NCI-H524 (cell line): Measurements from ENCODE around the gene SLC8A1.

Experiments
- DNase-seq, 2 experiments: peaks; one replicate each; lab custom pipeline; 2025; lab: John Stamatoyannopoulos, UW

Gene SLC8A1

GRCh38 chr2:40310303-40310702 is 141.6 kb downstream of the SLC8A1 start:
- no peak for DNase-seq

DNA sequence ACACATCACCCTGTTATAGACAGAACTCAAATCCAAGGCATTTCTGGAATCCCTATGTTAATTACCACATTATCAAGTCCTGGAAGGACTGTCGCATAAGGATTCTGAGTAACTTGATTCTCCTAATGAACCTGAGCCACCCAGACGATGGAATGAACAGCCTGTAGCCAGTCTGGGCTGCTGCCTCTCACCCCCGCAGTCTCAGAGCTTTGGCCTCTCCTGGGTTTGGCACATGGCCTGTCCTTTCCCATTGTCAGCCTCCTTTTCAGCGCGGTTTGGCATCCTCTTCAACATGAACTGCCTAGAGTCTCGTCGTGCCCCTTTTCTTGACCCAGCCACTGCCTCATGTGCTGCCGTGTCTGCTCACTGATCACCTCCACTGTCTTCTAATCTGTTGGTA is 147.6 kb downstream of the SLC8A1 start:
- DNase-seq = no peak

- no peak for DNase-seq
Observed at GRCh38 chr2:40303746-40304145, 148.1 kb downstream of the SLC8A1 start.

DNA sequence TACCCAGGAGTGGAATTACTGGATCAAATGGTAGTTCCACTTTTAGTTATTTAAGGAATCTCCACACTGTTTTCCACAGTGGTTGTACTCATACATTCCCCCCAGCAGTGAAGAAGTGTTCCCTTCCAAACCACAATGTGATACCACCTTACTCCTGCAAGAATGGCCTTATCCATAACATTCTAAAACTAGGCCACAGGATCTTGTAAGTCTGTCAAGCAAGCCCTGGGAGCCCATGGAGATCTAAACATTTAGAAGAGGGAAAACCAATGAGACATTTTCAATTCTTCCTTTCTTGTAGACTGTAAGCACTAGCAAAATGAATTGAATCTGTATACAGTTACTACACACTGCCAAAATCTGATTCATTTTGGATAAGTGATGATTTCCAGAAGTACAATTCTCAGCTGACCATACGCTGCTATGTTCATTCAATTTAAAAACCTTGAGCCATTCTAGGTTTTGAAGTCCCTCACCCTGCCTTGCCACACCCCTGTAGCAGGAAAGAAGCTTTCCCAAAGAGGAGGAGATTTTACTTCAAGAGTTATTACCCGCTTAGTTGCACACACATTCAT is 149.1 kb downstream of the SLC8A1 start:
- DNase-seq = no peak

GRCh38 chr2:40300391-40300790 is 151.5 kb downstream of the SLC8A1 start:
- DNase-seq = no peak

DNA sequence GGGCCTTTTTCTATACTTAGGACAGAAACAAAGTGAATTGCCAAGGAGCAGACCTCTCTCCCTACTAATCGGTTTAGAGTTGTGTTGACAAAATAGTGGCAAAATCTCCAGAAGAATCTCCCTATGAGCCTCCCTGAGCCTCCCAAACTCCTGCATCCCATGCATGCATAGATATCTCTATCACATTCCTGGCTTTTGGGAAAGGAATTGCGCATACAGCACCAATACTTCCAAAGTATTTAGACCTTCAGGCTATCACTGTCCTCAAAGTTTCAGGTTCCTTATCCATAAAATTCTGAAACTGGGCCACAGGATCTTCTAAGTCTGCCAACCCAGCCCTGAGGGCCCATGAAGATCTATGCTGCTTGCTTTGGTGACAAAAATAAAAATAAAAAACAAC is 152.1 kb downstream of the SLC8A1 start:
- no peak for DNase-seq

DNA sequence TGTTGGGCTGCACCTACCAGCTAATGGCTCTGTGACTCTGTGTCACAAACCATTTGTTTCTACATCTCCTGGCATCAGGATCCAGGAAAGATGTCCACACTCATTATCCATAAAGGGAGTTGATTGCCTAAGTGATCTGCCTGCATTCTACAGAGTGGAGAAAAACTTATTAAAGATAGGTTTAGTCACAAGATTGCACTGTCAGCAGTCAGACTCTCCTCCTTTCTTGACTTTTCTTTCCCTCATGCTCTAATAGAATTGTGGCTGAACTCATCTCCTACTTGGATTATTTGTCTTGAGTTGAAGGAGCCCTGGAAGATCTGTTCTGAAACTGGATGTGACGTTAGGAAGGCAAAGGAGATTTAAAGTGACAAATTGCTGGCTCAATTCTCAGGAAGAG is 152.7 kb downstream of the SLC8A1 start:
- no peak for DNase-seq

GRCh38 chr2:40298026-40298425 is 153.9 kb downstream of the SLC8A1 start:
- no peak for DNase-seq

GRCh38 chr2:40292291-40292690 is 159.6 kb downstream of the SLC8A1 start:
- DNase-seq = no peak

GRCh38 chr2:40289771-40290404 is 162.0 kb downstream of the SLC8A1 start:
- no peak for DNase-seq

DNA sequence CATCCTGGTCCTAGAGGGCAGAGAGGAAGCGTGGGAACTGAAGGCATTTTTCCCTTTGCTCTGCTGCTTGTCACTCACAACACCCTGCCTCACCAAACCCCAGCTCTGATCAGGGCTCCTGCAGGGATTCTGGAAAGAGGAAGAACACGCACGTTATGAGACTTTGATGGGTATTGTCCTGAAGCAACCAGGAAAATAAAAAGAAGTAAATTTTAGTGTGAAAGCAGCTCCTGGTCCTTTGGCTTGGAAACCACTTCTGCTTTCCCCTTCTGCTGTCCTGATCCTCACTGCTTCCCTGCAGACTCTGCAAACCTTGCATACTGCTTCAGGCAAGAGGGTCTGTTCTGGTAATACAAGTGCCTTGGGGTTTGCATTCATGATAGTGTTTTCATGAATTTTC is 164.1 kb downstream of the SLC8A1 start:
- no peak for DNase-seq

- no peak for DNase-seq
Observed at GRCh38 chr2:40287195-40287594, 164.7 kb downstream of the SLC8A1 start.

DNA sequence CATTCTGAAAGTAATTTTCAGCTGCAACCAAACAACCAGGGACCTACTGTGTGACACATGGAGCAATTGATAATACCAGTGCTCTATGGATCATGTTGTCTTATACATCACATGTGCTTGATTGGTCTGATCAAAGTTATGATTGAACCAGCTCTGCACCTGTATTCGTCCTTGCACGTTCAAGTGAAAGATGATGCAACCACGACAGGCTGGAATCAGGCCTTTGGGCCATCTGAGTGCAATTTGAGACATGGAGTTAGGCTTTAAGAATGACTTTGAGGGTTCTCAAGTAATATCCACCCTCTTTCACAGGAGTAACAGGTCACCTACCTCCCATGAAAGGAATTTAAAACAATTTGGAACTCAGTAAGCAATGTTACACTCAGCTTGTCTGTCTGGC is 165.2 kb downstream of the SLC8A1 start:
- peak in 1 of 2 experiments; percentile 5 for DNase-seq

DNA sequence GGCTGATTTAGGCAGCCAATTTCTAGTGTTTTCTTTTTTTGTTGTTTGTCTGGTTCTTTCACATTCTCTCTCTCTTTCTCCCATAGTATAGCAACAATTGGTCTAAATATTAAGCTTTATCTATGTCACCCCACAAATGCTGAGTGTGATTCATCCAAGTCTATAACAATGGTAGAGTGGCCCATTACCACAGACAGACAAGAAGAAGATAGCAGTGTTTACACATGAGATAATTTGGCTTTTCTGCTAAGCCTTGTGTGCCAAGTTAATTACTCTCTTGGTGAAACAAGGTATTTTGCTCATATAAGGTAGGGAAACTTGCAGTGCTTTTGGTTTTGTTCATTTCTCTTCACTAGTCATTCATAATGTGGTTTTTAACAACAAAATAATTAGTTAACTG is 166.5 kb downstream of the SLC8A1 start:
- DNase-seq = no peak

DNA sequence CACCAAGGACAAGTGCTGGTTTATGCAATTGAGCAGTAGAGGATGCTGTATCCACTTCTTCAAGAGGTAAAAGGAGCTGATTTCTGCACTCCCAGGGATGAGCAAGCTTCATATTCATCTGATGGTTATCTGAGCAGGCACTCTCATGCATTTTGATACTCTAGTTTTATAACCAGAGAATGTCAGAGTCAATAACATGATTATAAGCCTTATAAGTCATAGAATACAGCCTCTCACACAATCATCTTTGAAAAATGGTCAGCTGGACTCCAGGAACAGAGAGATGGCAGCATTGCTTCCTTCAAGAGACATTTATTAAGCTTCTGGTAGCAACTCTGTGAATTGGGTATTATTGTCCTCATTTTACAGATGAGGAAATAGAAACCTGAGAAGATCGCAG is 167.1 kb downstream of the SLC8A1 start:
- no peak for DNase-seq

DNA sequence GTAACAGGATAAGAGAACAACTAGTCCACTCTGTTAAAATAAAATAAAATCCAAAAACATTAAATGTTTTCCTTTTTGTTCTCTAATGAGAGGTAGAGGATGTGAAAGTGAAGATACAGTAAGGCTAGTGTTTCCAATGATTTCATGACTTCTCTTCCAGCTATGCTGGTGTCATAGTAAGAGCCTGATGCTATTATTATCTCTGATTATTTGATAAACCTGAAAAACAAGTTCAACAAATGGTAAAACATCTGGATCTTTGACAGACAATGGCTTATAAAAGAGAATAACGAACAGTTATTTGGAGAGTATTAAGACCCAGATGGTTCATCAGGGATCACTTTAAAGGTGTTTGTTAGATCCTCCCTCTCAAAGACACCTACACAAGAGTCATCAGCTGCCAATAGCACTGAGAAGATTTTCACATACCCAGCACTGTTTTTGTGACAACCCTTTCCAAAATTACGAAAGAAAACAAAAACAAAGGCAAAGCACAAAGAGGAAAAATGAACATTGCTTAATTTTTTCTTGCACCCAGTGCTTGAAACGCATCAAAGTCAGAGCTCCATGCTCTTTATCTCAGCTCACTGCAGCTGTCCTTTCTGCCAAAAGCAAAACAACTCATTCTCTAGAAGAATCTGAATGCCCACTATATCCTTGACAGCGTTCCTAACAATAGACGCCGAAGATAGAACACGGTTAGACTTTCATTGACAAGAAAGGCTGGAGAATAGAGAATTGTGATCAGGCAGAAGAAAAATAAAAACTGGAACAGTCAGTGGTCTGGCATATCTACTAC is 168.6 kb downstream of the SLC8A1 start:
- DNase-seq = peak in 1 of 2 experiments; percentile 21

DNA sequence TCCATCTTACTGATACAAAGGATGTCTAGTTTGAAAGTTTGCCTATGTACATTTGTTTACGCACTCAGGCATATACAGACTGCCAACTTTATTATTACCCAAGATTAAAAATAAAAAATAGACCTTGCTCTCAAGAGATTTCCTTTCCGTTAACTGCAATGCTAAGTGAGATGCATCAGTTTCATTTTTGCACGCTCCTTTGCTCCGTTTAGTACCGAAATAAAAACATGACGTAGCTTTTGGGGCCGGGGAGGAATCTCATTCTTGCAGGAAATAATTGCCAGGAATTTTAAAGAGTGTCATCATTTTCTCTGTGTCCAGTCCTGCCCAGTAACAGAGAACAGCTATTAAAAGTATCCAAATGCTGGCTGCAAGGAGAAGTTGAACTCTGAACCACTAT is 169.5 kb downstream of the SLC8A1 start:
- DNase-seq = no peak

- no peak for DNase-seq
Observed at GRCh38 chr2:40281021-40281940, 170.6 kb downstream of the SLC8A1 start.

GRCh38 chr2:40279482-40279881 is 172.4 kb downstream of the SLC8A1 start:
- DNase-seq = no peak

DNA sequence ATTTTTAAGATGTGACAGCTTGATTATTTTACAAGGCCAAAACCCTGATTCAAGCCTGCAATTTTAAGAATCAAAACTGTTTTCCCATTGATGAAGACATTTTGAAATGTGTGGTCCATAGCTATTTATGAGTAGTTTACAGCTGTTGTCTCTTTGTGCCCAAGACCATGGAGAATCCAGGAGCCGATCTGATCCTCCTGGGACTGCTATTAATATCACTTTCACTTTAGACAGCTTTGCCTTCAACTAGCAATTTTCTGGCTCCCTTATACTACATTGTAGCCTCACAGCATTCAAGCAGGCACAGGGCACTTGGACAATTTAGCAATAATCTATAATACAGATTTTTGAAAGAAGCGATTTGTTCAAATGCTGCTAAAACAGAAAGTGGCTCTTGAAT is 172.9 kb downstream of the SLC8A1 start:
- no peak for DNase-seq

DNA sequence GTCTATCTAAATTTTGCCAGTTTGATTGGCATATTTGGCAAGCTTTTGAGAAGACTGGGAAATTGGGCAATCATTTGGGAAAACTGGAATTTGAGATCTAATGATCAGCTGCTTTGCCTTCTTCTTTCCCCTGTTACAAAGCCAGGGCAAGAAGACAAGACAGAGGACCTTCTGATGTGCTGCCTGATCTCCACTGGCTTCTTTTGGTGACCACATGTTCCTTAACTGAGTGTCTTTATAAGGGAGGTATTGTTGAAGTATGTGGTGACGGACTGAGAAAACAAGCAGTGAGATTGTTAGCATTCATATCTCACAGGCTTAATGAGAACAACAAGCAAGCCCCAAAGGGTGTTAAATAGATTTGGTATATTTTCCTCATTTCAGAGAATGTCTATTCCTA is 175.8 kb downstream of the SLC8A1 start:
- no peak for DNase-seq

DNA sequence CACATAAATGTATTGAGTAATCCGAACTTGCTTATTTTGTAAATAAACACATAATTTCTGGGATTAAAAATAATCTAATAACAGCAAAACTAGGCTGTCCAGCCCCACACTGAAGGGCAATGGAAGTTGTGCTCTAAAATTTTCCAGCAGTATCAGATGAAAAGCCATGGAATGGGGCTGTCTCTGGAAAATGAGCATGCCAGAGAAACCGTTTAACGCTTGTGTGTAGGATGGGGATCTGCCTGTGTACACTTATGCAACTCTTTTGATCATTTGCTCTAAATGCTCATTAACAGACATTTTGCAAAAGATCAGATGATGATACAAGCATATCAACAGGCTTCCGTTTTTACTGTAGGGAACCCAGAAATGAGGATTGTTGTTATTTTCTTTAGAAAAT is 177.6 kb downstream of the SLC8A1 start:
- no peak for DNase-seq
